Measurements from ENCODE around the gene PUS1. TPM values are rescaled to one million over a fixed set of nuclear protein-coding genes. Genes with fewer than 3 reads are reported as not detected.
"Not testable (repeated sequence)": the region's sequence is repeated elsewhere in the genome, so short reads cannot be mapped to it uniquely, and the experiment has no call there.

PUS1 gene
- 10 to 100 TPM; 11.4 to 22.4 (median 19.9) TPM for polyA plus RNA-seq (ENCODE audit: insufficient read length in 4 of 4)

DNA sequence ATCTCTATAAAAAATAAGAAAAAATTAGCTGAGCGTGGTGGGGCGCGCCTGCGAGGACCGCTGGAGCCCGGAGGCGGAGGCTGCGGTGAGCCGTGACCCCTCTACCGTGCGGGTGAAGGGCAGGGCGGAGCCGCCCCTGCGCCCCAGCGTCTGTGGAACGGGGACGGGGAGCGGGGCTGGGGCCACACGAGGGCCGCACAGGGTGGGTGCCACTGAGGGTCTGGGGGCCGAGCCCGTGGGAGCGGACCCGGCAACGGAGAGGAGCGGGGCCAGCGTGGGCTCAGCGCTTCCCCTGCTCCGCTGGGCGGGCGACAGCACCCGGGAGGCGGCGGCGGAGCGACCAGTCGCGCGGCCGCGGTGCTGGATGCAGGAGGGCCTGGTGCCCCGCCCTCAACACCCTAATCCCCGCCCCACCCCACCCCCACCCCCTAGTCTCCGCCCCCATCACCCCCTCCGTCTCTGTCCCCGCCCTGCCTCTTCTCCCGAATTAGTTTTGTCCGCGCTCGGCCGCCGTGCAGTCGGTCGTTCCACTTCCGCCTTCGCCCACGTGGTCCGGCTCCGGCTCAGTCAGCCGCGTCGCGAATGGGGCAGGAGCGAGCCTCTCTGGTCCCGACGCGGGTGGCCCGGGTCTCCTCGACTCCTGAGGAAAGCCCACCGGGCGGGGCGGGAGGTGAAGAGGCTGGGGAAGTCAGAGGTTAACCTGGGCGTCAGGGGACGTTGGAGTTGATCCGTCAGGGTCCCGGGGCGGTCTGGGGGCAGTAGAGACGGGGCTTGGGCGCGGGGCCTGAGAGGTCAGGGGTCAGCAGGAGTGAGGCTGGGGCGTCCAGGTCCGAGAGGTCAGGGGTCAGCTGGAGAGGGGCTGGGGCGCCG, at the start of gene PUS1:
TSS of gene PUS1 (plus strand) at position 566 of the 870 bp plus-strand sequence. CDS start 447 bp downstream, outside the sequence.
- DNase-seq (ENCODE audit: low read depth in 4 of 4, low spot score in 2 of 4), result peak; percentile 66 to 89 (median 78)

DNA sequence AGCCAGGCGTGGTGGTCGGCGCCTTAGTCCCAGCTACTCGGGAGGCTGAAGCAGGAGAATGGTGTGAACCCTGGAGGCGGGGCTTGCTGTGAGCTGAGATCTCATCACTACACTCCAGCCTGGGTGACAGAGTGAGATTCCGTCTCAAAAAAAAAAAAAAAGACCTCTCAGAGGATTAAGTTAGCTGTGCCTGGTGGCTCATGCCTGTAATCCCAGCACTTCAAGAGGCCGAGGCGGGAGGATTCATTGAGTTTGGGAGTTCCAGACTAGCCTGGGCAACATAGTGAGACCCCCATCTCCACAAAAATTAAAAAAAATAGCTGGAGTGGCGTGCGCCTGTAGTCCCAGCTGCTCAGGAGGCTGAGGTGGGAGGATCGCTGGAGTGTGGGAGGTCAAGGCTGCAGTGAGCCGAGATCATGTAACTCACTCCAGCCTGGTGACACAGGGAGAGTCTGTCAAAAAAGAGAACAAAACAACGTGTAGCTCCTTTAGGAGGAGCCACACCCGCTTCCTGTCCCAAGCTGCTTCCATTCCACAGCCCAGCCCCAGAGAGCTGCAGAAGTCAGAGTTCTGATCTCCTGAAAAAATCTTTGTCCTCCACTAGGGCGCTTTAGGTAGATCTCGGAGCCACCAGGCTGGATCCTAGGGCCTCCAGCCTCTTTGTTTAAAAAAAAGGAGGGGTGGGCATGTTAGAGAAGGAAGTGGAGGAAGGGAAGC, 46.1 kb upstream of the PUS1 start:
- no peak for DNase-seq (ENCODE audit: low read depth in 4 of 4, low spot score in 2 of 4)

DNA sequence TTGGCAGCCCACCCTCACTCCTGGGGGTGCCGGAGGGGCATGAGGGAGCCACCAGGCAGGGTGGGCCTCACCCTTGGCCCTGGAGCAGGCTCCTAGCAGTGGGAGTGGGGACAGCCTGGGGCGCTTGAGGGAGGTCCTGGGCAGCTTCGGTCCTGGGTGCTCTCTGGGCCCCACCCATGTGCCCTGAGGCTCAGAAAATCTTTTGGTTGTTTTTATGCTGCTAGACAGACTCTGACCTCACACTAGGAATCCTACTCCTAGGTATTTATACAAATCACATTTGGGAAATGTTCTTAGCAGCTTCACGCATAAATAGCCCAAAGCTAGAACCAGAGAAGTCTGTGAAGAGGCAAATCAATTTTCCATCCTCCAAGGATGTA, 45.6 kb upstream of the PUS1 start:
- no peak for DNase-seq (ENCODE audit: low read depth in 4 of 4, low spot score in 2 of 4)

DNA sequence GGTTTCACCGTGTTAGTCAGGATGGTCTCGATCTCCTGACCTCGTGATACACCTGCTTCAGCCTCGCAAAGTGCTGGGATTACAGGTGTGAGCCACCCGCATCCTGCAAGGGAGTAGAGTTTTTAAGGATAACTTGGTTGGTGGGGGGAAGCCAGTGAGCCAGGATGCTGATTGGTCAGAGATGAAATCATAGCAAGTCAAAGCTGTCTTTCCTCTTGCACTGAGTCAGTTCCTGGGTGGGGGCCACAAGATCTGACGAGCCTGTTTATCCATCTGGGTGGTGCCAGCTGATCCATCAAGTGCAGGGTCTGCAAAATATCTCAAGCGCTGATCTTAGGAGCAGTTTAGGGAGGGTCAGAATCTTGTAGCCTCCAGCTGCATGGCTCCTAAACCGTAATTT, 44.0 kb upstream of the PUS1 start:
- DNase-seq (ENCODE audit: low read depth in 4 of 4, low spot score in 2 of 4), result not testable (repeated sequence)

DNA sequence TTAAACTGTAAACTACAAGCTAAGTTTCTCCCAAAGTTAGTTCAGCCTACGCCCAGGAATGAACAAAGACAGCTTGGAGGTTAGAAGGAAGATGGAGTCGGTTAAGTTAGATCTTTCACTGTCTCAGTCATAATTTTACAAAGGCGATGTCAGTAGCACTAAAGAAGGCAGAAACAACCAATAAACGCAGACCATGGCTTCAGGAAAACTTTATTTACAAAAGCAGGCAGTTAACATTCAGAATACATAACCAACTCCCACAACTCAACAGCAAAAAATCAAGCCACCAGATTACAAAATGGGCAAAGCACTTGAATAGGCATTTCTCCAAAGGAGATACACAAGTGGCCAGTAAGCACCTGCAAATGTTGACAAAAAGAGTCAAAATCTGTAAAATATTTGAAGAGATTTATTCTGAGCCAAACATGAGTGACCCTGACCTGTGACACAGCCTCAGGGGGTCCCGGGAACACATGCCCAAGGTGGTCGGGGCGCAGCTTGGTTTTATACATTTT, 43.5 kb upstream of the PUS1 start:
- no peak for DNase-seq (ENCODE audit: low read depth in 4 of 4, low spot score in 2 of 4)

DNA sequence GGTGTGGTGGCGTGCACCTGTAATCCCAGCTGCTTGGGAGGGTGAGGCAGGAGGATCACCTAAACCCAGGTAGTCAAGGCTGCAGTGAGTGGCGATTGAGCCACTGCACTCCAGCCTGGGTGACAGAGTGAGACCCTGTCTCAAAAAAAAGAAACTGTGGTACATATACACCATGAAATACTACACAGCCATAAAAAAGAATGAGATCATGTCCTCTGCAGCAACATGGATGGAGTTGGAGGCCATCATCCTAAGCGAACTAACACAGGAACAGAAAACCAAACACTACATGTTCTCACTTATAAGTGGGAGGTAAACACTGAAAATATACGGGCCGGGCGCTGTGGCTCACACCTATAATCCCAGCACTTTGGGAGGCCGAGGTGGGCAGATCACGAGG, 37.4 kb upstream of the PUS1 start:
- not testable (repeated sequence) for DNase-seq (ENCODE audit: low read depth in 4 of 4, low spot score in 2 of 4)

GRCh38 chr12:131892711-131893604, 36.1 kb upstream of the PUS1 start:
- DNase-seq (ENCODE audit: low read depth in 4 of 4, low spot score in 2 of 4), result no peak

DNA sequence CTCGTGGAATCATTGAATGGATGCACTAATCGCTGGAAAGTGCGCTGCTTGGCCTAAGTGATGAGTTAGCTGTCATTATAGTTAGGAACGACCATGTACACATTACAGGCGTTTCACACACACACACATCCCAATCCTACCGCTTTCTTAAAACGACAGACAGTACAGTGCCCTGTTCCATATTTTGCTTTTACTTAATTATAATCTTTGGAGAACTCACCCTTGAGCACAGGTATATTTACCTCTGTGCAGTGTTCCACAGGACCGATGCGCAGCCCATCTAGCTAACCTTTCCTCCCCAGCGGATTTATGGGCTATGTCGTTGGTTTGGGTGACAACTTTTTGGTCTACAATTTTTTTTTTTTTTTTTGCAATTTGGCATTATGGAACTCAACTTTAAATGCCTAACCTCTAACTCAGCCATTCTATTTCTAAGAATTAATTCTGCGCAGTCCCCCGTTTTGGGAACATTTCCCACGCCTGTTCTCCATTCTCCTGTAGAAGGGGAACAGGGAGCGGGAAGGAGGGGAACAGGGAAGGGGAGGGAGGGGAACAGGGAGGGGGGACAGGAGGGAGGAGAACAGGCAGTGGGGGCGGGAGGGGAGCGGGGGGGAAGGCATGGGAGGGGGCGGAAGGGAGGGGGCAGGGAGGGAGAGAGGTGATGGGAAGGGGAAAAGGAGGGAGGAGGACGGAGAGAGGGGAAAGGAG, 35.3 kb upstream of the PUS1 start:
- DNase-seq (ENCODE audit: low read depth in 4 of 4, low spot score in 2 of 4), result no peak

- peak in 3 of 4 donors; percentile 72 to 77 (median 72) for DNase-seq (ENCODE audit: low read depth in 4 of 4, low spot score in 2 of 4)
These were observed 34.7 kb upstream of the PUS1 start, which contains the start of gene ULK1 for GRCh38 chr12:131894313-131894860. TSS of gene ULK1 (plus strand) at chr12:131894622. CDS start at chr12:131895002, 380 bp downstream.

- DNase-seq (ENCODE audit: low read depth in 4 of 4, low spot score in 2 of 4), result no peak
These were observed 34.0 kb upstream of the PUS1 start for GRCh38 chr12:131894981-131895639.

GRCh38 chr12:131895640-131896079, 33.4 kb upstream of the PUS1 start:
- DNase-seq (ENCODE audit: low read depth in 4 of 4, low spot score in 2 of 4), result no peak

GRCh38 chr12:131896080-131896810, 32.8 kb upstream of the PUS1 start:
- peak in 3 of 4 donors; percentile 56 to 78 (median 65) for DNase-seq (ENCODE audit: low read depth in 4 of 4, low spot score in 2 of 4)

DNA sequence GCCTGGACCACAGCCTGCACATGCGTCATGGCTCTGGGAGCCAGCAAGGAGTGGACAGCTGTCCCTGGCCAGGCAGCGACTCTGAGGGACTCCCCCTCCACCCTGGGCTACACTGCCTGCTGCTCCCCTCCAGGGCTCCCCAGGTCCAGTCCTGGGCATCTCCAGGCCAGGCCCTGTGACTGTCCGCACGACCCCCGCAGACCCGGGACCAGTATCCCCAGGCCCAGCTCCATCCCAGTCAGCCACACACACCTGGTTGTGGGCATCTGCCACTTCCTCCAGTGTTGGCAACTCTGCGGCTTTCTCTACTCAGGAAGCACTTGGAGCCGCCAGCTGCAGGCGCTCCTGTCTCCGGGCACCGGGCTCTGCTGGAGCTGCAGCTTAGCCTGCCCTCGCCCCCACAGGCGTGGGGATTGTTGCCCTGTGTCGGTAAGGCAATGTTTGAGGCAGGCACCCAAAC, 32.2 kb upstream of the PUS1 start:
- no peak for DNase-seq (ENCODE audit: low read depth in 4 of 4, low spot score in 2 of 4)

DNA sequence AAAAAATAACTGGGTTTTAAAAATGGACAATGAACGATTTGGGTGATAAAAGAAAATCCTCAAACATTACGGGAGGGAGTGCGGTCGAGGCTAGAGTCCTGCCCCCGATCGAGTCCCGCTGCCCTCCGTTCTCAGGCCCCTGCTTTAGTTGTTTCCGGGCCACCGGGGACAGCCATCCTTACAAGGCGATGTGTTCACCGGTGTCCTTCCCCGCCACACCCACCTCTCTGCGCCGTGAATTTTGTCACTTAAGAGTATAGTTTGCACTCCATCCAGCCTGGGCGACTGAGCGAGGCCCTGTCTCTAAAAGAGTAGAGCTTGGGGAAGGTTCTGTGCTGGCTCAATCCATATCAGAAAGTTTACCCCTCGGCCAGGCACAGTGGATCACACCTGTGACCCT, 31.8 kb upstream of the PUS1 start:
- DNase-seq (ENCODE audit: low read depth in 4 of 4, low spot score in 2 of 4), result no peak

DNA sequence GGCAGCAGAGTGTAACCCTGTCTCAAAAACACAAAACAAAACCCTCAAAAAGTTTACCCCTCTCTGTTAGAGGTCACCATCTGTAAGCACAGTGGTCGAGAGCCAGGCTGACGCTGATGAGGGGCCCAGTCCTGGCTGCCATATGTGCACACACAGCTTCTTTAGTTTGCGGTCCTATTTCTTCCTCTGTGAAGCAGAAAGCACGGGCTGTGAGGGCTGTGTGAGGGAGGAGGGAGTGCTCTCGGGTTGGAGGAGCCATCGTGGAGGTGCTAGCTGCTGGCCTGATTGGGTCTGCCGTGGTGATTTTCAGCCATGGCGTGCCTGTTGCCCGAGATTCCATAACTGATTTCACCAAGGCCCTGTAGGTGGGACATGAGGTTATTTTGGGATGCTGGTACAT, 31.2 kb upstream of the PUS1 start:
- DNase-seq (ENCODE audit: low read depth in 4 of 4, low spot score in 2 of 4), result no peak

DNA sequence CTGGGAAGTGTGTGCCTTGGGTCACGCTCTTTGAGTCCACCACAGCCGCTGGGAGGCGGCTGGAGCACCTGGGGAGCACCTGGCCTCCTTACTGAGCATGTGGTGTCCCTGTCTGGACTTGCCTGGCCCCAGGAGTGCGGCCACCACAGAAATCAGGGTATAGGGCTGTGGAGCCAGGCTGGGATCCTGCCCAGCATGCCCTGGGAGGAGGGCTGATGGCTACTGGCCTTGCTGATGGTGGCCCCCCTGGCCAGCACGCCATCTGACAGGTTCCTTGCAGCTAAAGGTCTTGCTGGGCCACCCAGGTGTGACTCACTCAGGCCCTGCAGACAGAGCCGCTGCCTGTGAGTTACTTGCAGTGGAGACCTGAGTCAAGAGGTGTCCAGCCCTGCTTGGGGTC, 28.7 kb upstream of the PUS1 start:
- DNase-seq (ENCODE audit: low read depth in 4 of 4, low spot score in 2 of 4), result no peak

- no peak for DNase-seq (ENCODE audit: low read depth in 4 of 4, low spot score in 2 of 4)
These were observed 27.4 kb upstream of the PUS1 start for GRCh38 chr12:131901431-131902331.

Measured in left renal cortex interstitium (tissue), 4 donors.